DMS79 treated with DMSO at 0.1 percent for 48 hours (cell line): ENCODE data around the gene BCL7C.

Source experiments
- DNase-seq: peaks from one replicate; lab custom pipeline; 2025; lab: John Stamatoyannopoulos, UW

The BCL7C gene

GRCh38 chr16:30922420-30922959 is 28.6 kb upstream of the BCL7C start:
- DNase-seq = peak; percentile 99

GRCh38 chr16:30921748-30922419 is 28.0 kb upstream of the BCL7C start:
- peak; percentile 94 for DNase-seq

GRCh38 chr16:30921459-30921747 is 27.5 kb upstream of the BCL7C start:
- DNase-seq = no peak

- no peak for DNase-seq
These were observed 27.0 kb upstream of the BCL7C start for GRCh38 chr16:30920891-30921290.

- DNase-seq = no peak
These were observed 24.7 kb upstream of the BCL7C start for GRCh38 chr16:30918614-30919013.

- DNase-seq = no peak
These were observed 21.0 kb upstream of the BCL7C start for GRCh38 chr16:30914830-30915229.

GRCh38 chr16:30912794-30913412 is 19.0 kb upstream of the BCL7C start:
- DNase-seq = no peak

- DNase-seq = no peak
These were observed 16.7 kb upstream of the BCL7C start for GRCh38 chr16:30910427-30911029.

- no peak for DNase-seq
These were observed 13.2 kb upstream of the BCL7C start for GRCh38 chr16:30907064-30907463.

- no peak for DNase-seq
These were observed 10.4 kb upstream of the BCL7C start for GRCh38 chr16:30904114-30904780.

- no peak for DNase-seq
These were observed 9.7 kb upstream of the BCL7C start for GRCh38 chr16:30903596-30903995.

GRCh38 chr16:30903002-30903401 is 9.1 kb upstream of the BCL7C start:
- no peak for DNase-seq

- peak; percentile 9 for DNase-seq
These were observed 8.4 kb upstream of the BCL7C start for GRCh38 chr16:30902029-30902972.

GRCh38 chr16:30901201-30902028 is 7.5 kb upstream of the BCL7C start:
- DNase-seq = no peak

GRCh38 chr16:30900588-30900987 is 6.7 kb upstream of the BCL7C start:
- no peak for DNase-seq

GRCh38 chr16:30899794-30900193 is 5.9 kb upstream of the BCL7C start:
- DNase-seq = no peak

- no peak for DNase-seq
These were observed 3.2 kb upstream of the BCL7C start for GRCh38 chr16:30896889-30897733.

GRCh38 chr16:30896261-30896888 is 2.5 kb upstream of the BCL7C start, which contains the start of gene CTF1:
CTF1 (plus strand) TSS chr16:30896614; CDS start chr16:30896644, 30 bp downstream.
- DNase-seq = no peak

- DNase-seq = no peak
These were observed 1.9 kb upstream of the BCL7C start for GRCh38 chr16:30895627-30896260.
